IgD-negative memory B cell (primary cell): ENCODE measurements around the gene STRN4. TPM values are rescaled to one million over a fixed set of nuclear protein-coding genes. Genes with fewer than 3 reads are reported as not detected.

Source experiments
- H3K27ac Mint-ChIP-seq, 3 donors: one replicate each; pipeline ENCODE4 v1.8.0; 2020 to 2022; ENCODE audit warnings: mild to moderate bottlenecking in 3 of 3, mixed read lengths in 3 of 3, moderate library complexity in 1 of 3
- H3K27me3 Mint-ChIP-seq: one replicate; pipeline ENCODE4 v1.8.0; 2021; ENCODE audit warnings: mixed read lengths
- H3K36me3 Mint-ChIP-seq: one replicate; pipeline ENCODE4 v1.8.0; 2020; ENCODE audit warnings: mild to moderate bottlenecking, mixed read lengths
- H3K4me1 Mint-ChIP-seq, 3 donors: one replicate each; pipeline ENCODE4 v1.8.0; 2020 to 2022; ENCODE audit warnings: mixed read lengths in 3 of 3, mild to moderate bottlenecking in 1 of 3
- H3K4me3 Mint-ChIP-seq, 4 donors: one replicate each; pipeline ENCODE4 v1.8.0; 2020 to 2022; ENCODE audit warnings: mild to moderate bottlenecking in 4 of 4, mixed read lengths in 4 of 4, moderate library complexity in 3 of 4
- H3K9me3 Mint-ChIP-seq, 3 donors: one replicate each; pipeline ENCODE4 v1.8.0; 2020 to 2021; ENCODE audit warnings: mixed read lengths in 3 of 3, mild to moderate bottlenecking in 1 of 3
- polyA plus RNA-seq: library from polyadenylated mRNA; unstranded; fragments of 300-500 nt; fragmentation: Illumina TruSeq; gene quantifications from one replicate; pipeline ENCODE4 v1.2.3, GENCODE V29; 2021

Gene STRN4
- polyA plus RNA-seq, 1 donor from 2014 or later = 33.3 TPM

GRCh38 chr19:46726971-46727501 is 19.2 kb downstream of the STRN4 start:
- H3K4me1 Mint-ChIP-seq = peaks cover 14 to 21% (median 18%) of the 10 kb centered on the region in 3 donors
- no peak overlapping the region for H3K27ac Mint-ChIP-seq
- H3K27me3 Mint-ChIP-seq = no peaks in the 10 kb centered on the region
- H3K4me3 Mint-ChIP-seq = no peak overlapping the region
- no peaks in the 10 kb centered on the region for H3K9me3 Mint-ChIP-seq
- peaks cover 14% of the 10 kb centered on the region for H3K36me3 Mint-ChIP-seq

- Mint-ChIP-seq H3K27ac (peak overlapping the region in 1 of 3 donors; percentile 53), H3K4me3 (no peak overlapping the region), H3K4me1 (peaks cover 13 to 22% (median 20%) of the 10 kb centered on the region in 3 donors), H3K9me3 (no peaks in the 10 kb centered on the region), H3K36me3 (peaks cover 15% of the 10 kb centered on the region), H3K27me3 (no peaks in the 10 kb centered on the region)
Observed at GRCh38 chr19:46726551-46726950, 19.7 kb downstream of the STRN4 start.

GRCh38 chr19:46725859-46726393 is 20.3 kb downstream of the STRN4 start:
- no peaks in the 10 kb centered on the region for H3K27me3 Mint-ChIP-seq
- peak overlapping the region in 1 of 4 donors; percentile 45 for H3K4me3 Mint-ChIP-seq
- peaks cover 15% of the 10 kb centered on the region for H3K36me3 Mint-ChIP-seq
- H3K4me1 Mint-ChIP-seq = peaks cover 12 to 22% (median 19%) of the 10 kb centered on the region in 3 donors
- no peaks in the 10 kb centered on the region for H3K9me3 Mint-ChIP-seq
- peak overlapping the region in 2 of 3 donors; percentile 12 to 53 for H3K27ac Mint-ChIP-seq

- peak overlapping the region in 1 of 3 donors; percentile 7 for H3K27ac Mint-ChIP-seq
- peak overlapping the region in 2 of 4 donors; percentile 39 to 40 for H3K4me3 Mint-ChIP-seq
- peaks cover 16 to 24% (median 23%) of the 10 kb centered on the region in 3 donors for H3K4me1 Mint-ChIP-seq
- H3K27me3 Mint-ChIP-seq = no peaks in the 10 kb centered on the region
- peaks cover 15% of the 10 kb centered on the region for H3K36me3 Mint-ChIP-seq
- no peaks in the 10 kb centered on the region for H3K9me3 Mint-ChIP-seq
Observed at GRCh38 chr19:46725036-46725820, 21.0 kb downstream of the STRN4 start.

- H3K36me3 Mint-ChIP-seq = peaks cover 15% of the 10 kb centered on the region
- no peak overlapping the region for H3K4me3 Mint-ChIP-seq
- no peaks in the 10 kb centered on the region for H3K27me3 Mint-ChIP-seq
- H3K4me1 Mint-ChIP-seq = peaks cover 18 to 28% (median 27%) of the 10 kb centered on the region in 3 donors
- H3K9me3 Mint-ChIP-seq = no peaks in the 10 kb centered on the region
- H3K27ac Mint-ChIP-seq = peak overlapping the region in 1 of 3 donors; percentile 7
Observed at GRCh38 chr19:46724468-46724867, 21.8 kb downstream of the STRN4 start.

- no peaks in the 10 kb centered on the region for H3K27me3 Mint-ChIP-seq
- peak overlapping the region in 2 of 4 donors; percentile 57 to 70 for H3K4me3 Mint-ChIP-seq
- H3K9me3 Mint-ChIP-seq = no peaks in the 10 kb centered on the region
- H3K27ac Mint-ChIP-seq = peak overlapping the region in 1 of 3 donors; percentile 69
- H3K4me1 Mint-ChIP-seq = peaks cover 16 to 31% (median 29%) of the 10 kb centered on the region in 3 donors
- peaks cover 12% of the 10 kb centered on the region for H3K36me3 Mint-ChIP-seq
Observed at GRCh38 chr19:46723471-46723870, 22.8 kb downstream of the STRN4 start.

- Mint-ChIP-seq H3K36me3 (peaks cover 12% of the 10 kb centered on the region), H3K4me1 (peaks cover 19 to 34% (median 31%) of the 10 kb centered on the region in 3 donors), H3K4me3 (peak overlapping the region in 3 of 4 donors; percentile 57 to 70 (median 69)), H3K27ac (peak overlapping the region in 1 of 3 donors; percentile 69), H3K27me3 (no peaks in the 10 kb centered on the region), H3K9me3 (no peaks in the 10 kb centered on the region)
Observed at GRCh38 chr19:46723023-46723461, 23.2 kb downstream of the STRN4 start.

GRCh38 chr19:46722421-46723022 is 23.7 kb downstream of the STRN4 start:
- Mint-ChIP-seq H3K36me3 (peaks cover 11% of the 10 kb centered on the region), H3K9me3 (no peaks in the 10 kb centered on the region), H3K27me3 (no peaks in the 10 kb centered on the region), H3K27ac (peak overlapping the region; percentile 17 to 95 (median 69)), H3K4me3 (peak overlapping the region in 3 of 4 donors; percentile 58 to 70 (median 69)), H3K4me1 (peaks cover 23 to 38% (median 35%) of the 10 kb centered on the region in 3 donors)

- Mint-ChIP-seq H3K9me3 (no peaks in the 10 kb centered on the region), H3K4me1 (peaks cover 23 to 38% (median 35%) of the 10 kb centered on the region in 3 donors), H3K36me3 (peaks cover 10% of the 10 kb centered on the region), H3K4me3 (peak overlapping the region in 3 of 4 donors; percentile 55 to 70 (median 58)), H3K27me3 (no peaks in the 10 kb centered on the region), H3K27ac (peak overlapping the region; percentile 17 to 95 (median 69))
Observed at GRCh38 chr19:46722004-46722380, 24.3 kb downstream of the STRN4 start.

- peak overlapping the region in 3 of 4 donors; percentile 67 to 73 (median 70) for H3K4me3 Mint-ChIP-seq
- H3K27me3 Mint-ChIP-seq = no peaks in the 10 kb centered on the region
- no peaks in the 10 kb centered on the region for H3K9me3 Mint-ChIP-seq
- peaks cover 23 to 38% (median 32%) of the 10 kb centered on the region in 3 donors for H3K4me1 Mint-ChIP-seq
- H3K36me3 Mint-ChIP-seq = peaks cover 10% of the 10 kb centered on the region
- H3K27ac Mint-ChIP-seq = peak overlapping the region in 2 of 3 donors; percentile 85 to 98
Observed at GRCh38 chr19:46721269-46722003, 24.8 kb downstream of the STRN4 start.

GRCh38 chr19:46720503-46721239 is 25.6 kb downstream of the STRN4 start:
- H3K9me3 Mint-ChIP-seq = no peaks in the 10 kb centered on the region
- peak overlapping the region in 3 of 4 donors; percentile 57 to 73 (median 67) for H3K4me3 Mint-ChIP-seq
- peaks cover 8% of the 10 kb centered on the region for H3K36me3 Mint-ChIP-seq
- H3K27me3 Mint-ChIP-seq = no peaks in the 10 kb centered on the region
- peaks cover 23 to 38% (median 32%) of the 10 kb centered on the region in 3 donors for H3K4me1 Mint-ChIP-seq
- peak overlapping the region in 2 of 3 donors; percentile 98 to 99 for H3K27ac Mint-ChIP-seq

- no peaks in the 10 kb centered on the region for H3K27me3 Mint-ChIP-seq
- peak overlapping the region; percentile 93 to 99 (median 98) for H3K27ac Mint-ChIP-seq
- H3K4me1 Mint-ChIP-seq = peaks cover 23 to 45% (median 34%) of the 10 kb centered on the region in 3 donors
- H3K9me3 Mint-ChIP-seq = no peaks in the 10 kb centered on the region
- peaks cover 6% of the 10 kb centered on the region for H3K36me3 Mint-ChIP-seq
- H3K4me3 Mint-ChIP-seq = peak overlapping the region; percentile 78 to 99 (median 94)
Observed at GRCh38 chr19:46719629-46720502, 26.4 kb downstream of the STRN4 start.
